T-helper 9 cell (primary cell): ENCODE data around the gene TBX18.

ENCODE experiments used
- DNase-seq: peaks from one replicate; pipeline ENCODE4 v3.0.0-alpha.2; 2020

TBX18 gene

DNA sequence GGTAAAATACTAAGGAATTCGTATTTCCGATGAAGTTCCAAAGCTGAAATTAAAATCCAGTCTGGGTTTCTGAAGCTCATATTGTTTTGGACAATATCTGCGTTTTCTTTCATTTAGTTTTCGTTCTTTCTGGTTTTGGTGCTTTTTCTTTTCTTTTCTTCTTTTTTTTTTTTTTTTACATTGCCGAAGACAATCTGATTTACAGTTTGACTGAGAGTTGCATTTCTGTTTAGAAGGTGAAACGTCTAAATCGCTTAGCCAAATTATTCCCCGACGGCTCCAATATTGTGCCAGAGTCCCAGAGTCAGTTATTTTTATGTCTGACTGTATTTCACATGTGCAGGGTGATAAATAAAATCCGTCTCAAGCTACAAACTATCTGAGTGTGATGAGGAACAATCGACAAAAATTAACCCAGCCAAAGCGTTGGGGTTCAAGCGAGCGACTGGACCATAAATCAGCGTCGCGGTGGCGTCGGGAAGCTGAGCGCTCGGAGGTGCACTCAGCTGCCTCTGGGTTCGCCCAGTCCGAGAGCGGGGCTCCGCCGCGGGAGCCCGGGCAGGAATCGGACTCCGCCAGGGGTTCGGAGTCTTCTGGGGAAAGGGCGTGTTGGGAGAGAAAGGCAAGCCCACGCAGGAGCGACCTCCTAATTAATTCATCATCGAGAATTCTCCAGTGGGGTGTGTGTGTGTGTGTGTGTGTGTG lies 8.2 kb upstream of the TBX18 start:
- no peak for DNase-seq

DNA sequence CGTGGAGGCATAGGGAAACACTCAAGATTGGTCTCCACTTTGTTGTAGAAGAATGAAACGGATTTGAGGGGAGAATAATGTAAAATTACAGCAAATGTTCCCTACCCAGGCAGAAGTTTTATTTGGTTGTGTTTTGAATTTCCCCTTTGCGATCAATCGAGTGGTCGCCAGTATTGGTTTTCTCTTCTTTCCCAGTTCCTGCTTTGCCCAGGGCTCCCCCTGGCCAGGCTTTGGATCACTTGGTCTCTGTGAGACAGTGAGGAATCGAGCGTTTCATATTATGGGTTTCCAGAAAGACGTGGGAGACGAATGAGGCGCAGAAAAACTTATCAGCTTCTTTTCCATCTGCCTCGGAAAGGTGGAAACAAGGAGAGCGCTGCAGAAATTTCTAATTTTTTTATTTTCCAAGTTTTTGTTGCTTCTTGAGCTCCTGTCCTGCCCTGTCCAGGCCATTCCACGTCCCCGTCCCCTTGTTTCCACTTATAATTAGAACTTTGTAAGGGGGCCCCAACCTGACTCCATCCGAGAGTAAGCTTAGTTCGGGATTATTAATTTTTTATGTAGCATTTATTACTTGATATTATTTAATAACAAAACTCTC lies 7.5 kb upstream of the TBX18 start:
- no peak for DNase-seq

DNA sequence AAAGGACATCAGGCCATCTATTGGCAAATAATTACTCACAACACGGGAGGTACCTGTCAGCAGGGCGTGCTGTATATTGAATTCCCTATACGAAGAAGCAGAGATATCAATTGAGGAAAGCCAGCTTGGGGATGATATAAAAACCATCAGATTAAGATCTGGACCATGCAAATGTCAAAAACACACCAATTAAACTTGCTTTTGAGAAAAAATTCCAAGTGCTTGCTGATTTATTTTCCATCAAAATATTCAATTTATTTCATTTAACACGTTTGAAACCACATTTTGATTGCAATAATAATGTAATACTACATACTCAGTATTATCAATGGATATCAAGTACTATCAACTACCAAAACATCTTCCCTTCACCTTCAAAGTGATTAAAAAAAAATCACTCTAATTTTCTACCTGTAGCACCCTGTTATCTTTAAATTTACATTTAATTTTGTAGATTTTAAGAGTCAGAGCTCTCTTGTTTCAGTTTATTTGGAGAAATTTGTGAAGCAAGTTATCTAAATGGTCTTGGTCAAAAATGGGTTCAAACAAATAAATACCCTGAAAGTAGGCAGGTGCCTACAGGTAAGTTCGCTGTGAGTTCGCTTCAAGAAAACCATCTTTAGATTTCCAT lies 6.8 kb upstream of the TBX18 start:
- no peak for DNase-seq

DNA sequence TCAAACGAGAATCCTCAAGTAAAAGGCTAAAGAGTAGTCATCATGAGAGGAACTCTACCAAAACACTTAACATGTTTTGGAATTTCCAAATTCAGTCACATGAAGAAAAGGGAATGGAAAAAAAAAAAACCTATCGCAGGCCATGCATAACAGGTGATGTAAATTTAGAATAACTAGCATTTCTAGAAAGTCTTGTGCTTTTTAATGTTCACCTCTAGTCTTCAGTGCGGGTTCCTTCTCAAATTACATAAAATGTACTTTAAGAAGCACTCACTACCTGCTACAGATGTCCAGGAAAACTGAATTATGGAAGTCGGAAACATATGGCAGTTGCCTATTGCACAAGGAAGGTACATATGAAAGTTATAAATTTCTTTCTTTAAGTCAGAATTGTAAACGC lies 6.1 kb upstream of the TBX18 start:
- no peak for DNase-seq

DNA sequence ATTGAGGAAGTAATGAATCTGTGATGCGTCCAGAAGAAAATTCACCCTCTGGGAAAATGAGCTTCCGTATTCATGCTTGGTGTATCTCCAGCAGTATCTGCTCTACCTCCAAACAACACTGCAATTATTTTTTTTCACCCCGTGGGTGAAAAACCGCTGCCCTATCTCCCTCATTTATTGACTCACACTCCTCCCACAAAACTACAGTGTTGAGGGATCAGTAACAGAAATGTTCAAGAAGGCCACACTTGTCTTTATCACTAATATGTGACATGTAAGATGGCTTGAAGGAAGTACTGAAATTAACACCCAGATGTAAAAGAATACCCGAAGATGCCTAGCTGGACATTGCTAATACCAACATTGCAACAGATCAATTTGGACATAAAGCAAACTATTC lies 4.9 kb upstream of the TBX18 start:
- no peak for DNase-seq

DNA sequence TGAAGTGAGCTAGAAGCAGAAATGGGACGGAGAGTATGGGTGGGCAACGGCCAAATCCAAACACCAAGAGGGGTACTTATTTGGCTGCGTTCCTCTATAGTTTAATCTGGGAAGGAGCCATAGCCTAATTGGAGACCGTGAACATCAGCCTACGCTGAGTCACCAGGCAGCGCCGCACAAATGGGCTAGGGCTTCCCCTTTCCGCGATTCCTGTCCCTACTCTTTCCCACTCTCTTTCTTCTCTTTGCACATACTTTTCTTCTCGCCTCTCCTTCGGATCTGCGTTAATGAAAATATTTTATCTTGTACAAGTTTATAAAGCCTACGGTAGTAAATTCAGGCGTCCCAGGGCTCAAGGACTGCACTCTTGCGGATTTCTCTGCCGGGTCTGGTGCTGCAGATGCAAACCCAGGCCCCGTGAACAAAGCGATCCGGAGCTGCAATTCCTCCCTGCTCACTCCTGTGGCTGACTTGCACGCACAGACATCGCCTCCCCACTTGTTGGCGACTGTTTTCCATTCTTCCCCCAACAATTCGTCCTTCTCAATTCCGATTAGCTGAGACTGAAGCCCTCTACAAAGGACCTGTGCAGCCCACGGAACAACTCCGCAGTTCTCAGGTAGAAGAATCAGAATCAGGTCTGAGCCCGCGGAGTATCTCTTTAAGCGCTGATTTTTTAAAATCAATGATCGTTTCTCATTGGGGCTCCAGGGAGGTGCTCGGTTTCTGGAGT lies 4.2 kb upstream of the TBX18 start:
- no peak for DNase-seq

DNA sequence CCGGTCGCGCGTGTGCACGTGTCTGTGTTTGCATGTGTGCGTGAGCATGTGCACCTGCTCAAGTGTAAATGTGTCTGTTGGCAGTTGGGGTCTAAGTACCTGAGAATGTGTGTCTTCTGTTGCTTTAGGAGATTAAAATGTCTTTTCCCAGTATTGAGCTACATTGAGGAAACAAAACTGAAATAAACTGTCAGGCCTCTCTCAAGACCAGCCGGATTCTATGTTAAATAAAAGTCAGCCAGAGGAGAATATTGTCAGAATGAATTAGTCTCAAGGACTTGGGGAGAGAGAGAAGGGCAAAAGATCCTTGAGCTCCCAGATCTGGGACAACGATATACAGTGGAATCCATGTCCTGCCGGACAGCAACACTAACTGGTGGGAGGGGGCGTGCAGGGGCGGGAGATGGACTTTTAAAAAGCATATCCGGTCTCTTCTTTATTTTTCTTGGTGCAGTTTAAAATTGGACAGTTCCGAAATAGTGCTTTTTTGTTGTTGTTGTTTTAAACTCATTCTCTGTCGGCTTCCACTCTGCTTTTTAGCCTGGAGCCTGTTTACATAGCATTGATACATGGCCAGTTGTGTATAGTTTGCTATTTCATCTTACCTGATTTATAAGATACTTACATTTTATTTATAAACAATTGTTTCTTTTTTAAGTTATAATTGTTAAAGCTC lies 3.3 kb upstream of the TBX18 start:
- no peak for DNase-seq

DNA sequence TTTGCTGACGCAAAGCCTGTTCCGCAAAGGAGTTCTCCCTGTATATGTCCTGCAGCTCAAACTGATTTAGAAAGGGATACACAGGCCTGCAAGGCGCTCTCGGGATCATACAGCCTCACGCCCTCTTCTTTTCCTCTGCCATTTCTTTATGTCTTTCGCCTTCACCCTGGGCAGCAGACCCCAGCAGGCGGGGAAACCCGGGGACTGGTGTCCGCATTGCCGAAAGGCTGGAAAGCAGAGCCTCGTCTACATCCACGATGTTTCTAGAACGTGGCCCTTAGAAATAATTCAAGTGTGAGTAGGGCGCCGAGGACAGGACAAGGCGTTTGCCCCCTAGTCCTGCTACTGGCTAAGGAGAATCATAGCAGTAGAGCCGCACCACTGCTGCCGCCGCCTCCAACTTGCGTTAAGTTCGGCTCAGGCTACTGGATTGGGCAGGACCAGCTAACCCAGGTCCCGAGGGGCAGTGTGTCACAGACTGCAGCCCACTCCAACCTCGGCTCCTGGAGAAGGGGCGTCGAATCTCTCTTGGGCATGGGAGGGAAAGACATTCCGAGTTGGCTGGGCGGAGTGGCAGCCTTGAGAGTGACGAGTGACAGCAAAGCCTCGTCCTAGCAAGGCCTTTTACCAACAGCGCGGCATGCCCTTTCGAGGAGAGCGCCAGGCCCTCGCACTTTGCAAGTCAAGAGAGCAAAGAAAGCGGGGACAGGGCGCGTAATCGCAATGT lies 2.6 kb upstream of the TBX18 start:
- no peak for DNase-seq

DNA sequence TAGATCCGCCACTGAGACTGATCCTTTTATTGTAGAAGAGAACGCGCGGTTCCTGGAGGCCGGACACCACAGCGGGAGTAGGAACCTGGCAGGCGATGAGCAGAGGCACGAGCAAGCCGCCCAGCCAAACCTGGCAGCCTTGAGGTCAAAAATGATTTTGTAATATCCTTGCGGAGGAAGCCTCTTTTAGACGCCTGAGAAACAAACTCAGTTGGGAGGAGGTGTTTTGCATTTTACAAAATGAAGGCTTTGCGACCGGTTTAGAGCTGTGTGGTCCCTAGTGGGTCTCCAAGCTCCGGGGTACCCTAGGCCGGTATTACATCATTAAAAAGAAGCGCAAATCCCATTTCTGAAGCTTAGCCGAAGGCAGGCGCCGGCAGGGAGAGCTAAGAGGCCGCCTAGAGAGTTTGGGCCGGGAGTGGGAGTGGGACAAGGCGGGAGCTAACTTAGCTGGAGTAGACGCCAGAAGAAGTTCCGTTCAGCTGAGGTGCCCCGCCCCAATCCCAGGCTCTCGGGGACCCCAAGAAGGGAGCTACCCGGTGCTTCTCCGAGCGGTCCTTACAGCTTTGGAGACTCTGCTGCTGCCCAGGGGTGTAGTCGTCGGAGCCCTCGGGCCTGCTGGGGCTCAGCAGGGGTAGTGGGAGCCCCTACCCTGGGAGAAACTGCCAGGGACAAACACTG lies 1.9 kb upstream of the TBX18 start:
- no peak for DNase-seq

DNA sequence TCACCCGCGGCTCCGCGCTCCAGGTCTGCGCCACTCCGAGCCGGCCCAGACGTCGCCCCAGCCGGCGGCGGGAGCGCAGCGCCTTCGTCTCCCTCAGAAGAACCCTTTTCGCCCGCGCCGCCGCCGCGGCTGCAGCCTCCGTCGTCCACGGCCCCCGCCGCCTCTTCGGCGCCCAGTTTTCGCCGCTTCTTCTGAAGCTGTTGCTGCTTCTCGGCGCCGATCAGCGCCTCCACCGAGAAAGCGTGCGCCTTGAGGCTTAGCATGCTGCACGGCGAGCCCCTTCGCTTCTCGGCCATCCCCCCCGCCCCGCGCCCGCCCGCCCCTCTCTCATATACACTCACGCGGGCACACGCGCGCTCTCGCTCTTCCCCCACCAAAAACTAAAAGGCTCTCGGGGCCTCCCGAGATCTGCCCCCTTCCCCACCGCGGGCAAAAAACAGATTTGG lies 489 bp downstream of the TBX18 start:
- no peak for DNase-seq

DNA sequence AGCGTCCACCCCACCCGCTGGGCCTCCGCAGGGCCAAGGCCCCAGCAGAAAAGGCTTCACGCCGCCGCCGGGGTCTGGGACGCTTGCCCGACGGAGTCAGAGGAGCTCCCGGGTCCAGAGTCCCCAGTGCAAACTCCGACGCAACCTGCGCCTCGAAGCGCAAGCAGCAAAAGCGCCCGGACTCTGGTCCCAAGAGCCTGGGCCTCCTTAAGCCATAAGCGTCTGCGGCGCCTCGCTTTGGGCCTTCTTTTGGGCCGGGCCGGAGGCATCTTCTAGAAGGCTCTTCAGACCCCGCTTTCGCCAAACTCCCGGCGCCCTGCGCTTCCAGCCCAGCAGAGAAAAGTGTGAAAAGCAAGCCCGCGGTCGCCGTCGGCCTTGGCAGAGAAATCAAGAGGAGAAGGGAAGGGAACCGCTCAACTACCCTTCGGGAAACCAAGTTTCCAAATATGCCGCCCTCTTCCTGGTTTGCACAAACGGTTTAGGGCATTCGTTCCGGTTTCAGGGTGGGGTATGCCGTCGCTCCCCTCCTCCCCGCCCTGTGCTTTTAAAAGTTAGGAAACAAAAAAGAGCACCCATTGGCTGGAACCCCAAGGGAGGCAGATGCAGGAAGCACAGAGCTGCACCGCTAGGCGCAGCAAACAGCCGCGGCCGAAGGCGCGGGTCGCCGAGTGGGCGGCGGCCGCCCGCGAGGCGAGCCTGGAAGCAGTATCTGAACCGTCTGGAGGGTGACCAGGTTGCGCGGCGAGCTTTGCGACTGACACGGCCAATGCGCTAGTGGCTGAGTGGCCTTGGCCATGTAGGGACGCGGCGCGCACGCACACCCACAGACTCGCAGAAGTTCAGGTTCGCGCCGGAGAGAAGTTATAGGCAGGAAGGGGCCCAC lies 1.2 kb downstream of the TBX18 start:
- DNase-seq: no peak

DNA sequence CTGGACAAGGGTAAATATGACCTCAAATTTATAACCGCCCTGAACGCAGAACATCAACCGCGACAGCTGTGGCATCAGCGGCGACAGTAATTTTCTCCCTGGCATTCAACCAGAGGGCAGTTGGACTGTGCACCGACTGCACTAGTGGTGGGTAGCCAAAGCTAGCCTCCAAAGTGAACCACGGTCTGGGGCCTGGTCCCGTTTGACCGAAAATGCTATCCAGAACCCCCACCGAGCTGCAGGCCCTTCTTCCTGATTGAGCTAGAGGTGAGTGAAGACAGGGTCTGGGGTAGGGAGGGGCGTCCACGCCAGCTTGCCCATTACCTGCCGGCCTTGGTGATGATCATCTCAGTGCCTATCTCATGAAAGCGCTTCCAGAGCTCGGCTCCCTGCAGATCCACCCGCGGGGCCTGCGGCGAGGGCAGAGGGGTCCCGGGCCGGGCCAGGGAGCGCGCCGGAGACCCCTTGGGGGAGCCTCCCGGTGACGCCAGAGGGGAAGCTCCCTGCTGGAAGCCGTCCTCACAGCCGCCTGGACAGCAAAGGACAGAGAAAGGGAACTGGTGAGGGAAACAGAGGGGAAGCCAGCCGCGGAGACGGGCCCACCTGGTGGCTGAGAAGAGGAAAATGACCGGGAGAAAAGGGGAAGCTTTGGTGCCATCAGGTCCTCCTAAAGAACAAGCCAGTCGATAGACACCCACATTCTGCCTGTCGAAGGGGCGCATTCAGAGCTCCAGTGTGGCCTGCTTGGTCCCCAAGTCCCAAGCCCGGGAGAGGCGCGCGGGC lies 2.0 kb downstream of the TBX18 start:
- DNase-seq: no peak

DNA sequence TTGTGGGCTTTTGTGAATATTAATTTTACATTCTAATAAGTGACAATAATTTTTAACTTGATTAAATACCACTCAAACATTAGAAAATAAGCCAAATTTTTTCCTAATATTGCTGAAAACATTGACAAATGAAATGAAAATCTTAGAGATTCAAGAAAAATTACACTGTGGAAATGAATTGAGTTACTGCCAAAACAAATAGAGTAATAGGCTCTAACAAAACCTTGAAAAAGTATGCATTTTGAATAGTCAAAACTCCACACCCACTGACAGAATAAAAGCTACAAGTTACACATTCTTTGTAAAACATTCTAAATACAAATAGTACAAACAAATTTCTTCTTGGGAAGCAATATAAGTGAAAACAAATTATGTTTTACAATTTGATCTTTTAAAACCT lies 5.9 kb downstream of the TBX18 start:
- no peak for DNase-seq

DNA sequence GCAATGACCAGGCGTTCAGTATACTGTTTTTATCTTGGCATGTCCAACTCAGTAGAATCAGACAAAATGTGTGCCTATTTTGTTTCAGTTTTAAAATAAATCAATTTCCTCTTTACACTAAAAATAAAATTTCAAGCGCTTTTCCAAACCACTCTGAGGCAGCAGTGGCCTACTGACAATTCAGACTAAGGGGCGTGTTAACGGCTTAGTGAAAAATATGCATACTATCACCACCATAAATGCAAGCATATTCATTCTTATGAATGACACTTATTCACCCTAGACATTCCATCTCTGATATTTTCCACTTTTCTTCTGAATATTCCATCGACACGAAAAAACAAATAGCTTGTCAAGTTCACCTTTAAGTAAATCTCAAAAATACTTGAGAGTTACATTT lies 7.5 kb downstream of the TBX18 start:
- DNase-seq: no peak

DNA sequence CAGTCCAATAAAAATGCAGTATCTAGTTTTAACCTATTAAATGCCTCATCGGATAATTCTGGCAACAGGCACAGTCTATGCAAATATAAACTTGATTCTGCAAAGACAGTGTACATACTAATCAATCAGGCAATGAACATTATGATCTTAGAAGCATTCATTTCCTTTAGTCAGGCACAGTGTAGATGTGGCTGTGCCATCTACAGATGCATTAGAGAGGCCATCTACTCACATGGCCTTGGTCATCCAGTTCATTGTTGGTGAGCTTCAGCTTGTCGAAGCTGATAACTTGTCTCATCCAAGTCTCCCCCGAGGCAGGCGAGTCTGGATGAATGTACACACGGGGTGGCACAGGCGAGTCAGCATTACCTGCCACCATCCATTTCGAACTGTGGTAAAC lies 7.9 kb downstream of the TBX18 start:
- DNase-seq: no peak

DNA sequence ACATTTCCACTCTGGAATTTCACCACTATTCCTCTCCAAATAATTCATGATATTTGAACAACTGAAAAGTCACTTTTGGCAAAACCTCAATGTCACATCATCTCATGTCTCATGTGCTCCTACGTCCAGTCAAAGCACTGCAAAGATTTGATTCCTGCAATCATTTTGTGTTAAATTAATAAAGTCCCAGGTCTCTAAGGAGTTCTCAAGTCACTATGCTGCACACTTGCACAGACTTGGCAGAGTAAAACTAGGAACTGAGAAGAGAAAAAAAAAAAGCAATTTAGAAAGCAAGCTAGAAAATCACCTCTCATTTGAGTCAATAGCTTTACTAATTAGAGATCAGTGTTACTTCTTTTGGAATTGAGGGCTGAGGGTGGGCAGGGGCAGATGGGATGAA lies 11.2 kb downstream of the TBX18 start:
- DNase-seq: no peak

DNA sequence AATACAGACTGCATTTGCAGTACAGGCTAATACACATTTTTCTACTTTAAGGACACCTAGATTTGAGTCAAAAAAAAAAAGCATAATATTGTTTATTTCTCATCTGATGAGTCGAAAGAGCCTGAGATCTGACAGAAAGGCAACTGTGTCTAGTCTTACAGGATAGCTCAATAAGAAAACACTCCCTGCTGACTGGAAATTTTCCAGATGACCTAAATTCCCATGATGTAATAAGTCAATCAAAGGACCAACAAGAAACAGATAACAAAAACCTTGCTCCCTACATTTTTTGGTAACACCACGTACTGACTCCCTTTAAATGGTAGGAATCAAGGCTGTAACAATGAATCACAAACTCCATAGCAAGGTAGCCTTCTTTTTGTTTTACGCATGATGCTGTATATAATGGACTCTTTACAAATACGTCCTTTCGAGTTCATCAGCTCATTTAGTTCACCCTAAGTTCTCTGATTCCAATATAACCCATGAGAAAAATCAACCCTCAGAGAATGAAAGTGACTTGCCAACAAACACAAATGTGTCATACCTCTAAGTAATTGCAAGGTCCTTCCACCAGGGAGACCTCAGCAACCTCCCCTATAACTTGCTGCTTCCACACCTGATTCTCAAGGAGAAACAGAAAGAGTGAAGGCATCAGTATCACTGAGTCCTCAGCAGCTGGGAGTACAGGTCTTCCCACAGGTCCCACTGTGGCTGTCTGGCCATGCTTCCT lies 12.1 kb downstream of the TBX18 start:
- DNase-seq: no peak

DNA sequence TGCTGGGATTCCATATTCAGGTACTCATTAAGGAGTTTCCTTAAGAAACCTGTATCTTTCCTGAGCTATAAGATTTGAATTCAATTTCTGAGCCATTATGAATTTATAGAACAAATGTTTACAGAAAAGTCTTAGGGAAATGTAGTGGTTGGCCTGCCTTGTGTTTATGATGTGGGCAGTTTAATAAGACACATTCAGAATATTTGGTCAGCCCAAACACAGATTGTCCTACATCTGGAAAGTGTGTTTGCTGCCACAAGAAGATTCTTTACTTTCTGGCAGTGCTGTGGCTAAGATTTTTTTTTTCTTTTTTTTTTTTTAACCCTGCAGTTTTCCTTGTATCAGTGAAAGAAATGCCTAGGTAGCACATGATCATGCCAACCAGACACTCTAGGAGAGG lies 15.2 kb downstream of the TBX18 start:
- DNase-seq: no peak

DNA sequence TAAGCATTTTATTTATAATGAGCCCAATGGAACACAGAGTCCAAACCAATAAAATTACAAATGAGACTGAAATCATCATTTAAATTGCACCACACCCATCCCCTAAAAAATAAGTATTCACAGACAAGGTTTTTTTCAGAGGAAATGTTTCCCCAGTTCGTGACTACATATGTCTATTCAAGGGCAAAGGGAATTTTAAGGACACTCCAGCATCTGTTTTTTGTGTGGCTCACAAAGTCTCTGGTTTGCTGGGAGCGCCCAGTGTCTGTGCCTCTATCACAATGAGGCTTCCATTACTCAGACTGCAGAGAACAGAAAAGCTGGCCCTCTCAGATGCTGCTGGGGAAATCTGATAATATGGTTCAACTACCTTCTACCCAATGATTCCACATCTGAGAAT lies 16.0 kb downstream of the TBX18 start:
- no peak for DNase-seq
